GM18526 (cell line): ENCODE results near the gene HBE1.

Source experiments
- POLR2A ChIP-seq: IDR thresholded peaks from 3 replicates; pipeline ENCODE4 v1.6.1; 2011; ENCODE audit not compliant: insufficient read length; ENCODE audit errors: extremely low read depth

Gene HBE1

DNA sequence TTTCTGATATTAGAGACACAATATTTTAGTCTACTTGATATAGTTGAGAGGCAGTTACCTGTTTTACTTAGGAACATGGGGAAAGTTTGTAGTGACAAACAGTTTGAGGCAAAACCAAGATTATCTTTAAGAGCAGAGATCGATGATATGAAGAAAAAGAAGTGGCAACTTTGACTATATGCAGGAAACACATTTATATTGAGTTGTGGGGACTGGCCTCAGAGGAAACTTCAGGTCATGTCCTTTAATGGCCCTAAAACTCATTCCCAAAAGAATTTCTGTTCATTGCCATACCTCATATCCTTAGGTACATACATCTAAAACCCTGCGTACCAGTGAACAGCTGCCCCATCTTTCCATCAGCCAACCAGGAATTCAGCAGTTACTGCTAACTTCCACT, 24.6 kb downstream of the HBE1 start:
- no peak for TF ChIP-seq POLR2A

DNA sequence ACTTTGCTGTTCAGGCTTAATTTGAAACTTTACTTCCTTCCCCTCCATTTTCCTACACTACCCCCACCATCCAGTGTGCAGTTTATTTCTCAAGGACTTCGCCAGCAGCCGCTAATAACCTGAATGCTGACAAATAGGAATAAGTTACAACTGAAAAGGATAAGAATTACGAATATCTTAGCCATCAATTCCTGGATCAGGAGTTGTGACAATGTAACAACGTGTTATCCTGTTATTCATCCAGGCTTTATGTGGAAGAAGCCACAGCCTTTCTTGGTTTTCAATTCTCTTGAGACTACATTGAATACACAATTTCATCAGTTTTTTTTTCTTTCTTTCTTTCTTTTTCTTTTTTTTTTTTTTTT, 25.9 kb downstream of the HBE1 start:
- TF ChIP-seq POLR2A = no peak

DNA sequence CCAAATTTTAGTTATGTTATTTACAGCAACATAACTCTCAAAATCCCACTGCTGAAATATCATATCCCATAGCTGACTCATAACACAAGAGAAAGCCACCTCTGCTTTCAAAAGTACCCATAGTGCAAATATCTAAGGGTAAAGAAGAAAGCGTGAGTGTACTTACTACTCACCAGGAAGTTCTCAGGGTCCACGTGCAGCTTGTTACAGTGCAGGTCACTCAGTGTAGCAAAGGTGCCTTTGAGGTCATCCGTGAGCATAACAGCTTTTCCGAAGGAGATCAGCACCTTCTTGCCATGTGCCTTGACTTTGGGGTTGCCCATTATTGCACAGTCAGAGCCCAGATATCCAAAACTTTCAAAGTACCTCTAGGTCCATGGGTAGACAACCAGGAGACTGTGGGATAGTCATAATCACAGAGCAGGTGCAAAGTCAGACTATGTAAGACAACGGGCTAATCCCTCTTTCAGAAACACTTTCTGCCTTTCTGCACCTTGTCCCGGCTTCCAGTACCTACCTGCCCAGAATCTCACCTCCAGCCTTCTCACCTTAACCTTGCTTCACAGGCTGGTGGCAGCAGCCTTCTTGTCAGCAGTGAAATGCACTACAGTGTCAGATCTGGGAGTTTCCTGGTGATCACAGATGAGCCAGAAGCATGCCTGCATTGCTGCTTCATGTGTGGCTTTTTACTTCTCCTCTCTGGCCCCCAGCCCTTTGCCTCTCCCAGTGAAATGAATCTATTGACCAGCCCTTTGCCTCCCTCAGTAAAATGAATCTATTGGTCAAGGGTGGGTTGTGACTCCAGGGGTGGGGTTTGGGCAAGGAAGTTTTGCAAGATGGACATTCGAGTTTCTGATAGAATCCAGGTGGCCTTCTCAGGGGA, 26.6 kb downstream of the HBE1 start:
- no peak for TF ChIP-seq POLR2A

DNA sequence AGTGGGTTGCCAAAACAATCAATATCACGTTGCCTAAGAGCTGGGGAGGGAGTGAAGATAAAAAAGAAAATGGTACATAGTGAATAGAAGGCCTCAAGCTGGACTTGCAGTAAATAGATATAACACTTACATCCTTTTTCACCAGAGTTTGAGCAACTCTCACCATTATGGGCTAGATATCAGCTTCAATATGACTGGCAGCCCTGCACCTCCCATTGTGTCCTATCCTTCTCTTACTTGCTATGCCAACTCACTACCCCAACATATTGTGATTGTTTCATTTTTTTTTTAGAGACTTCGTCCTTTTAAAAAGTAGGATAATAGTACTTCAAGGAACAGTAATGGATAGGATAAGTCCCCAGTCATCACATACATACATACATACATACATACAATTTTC, 27.5 kb downstream of the HBE1 start:
- no peak for TF ChIP-seq POLR2A

DNA sequence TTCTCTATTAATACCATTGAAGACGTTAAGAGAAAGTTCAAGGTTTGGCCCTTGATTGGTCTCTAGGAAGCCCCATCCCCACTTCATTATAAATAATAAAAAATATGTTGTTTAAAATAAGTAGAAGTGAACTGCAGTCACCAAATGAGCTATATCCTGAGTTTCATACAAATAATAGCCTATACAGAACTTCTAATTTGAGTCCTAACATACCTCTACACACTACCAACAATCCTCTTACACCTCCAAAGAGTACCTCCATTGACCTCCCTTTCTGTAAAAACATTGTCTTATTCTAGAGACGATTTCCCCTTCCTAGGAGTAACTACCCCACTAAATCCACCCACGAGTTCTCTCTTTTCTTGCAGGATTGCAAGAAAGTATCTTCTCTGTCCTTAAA, 28.3 kb downstream of the HBE1 start:
- TF ChIP-seq POLR2A = no peak

DNA sequence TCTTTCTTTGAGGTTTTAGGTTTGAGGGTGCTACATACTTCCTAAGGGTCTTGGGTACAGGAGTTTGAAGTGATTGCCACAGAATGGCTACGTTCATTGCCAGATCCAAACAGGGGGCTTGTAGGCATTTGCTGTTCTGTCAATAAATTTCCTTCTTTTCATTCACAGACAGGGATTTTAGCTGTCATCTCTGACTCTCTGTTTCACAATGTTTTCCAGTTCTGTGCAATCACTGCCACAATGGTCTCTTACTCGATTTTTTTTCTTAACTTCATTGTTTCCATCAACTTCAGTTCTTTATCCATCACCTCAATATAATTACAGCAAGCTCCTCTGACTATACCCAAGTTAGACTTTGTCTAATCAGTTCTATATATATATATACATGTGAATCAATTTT, 29.3 kb downstream of the HBE1 start:
- TF ChIP-seq POLR2A = no peak

DNA sequence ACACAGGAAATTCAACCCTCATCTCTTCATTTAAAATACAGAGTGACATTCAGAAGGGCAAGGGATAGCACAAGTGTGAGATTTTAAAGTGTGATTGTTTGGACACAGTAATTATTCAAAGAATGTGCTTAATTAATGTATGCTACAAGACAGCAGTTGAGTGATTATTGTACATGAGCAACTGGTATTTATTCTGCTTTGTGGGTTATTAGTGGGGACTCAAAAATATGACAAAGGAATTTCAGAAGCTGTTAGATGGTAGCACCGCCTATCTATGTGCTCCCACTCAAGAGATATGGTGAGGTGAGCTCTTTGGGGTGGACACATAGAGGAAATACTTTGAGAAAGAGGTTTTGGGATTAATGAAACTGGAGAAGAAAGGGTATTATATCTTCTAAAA, 29.7 kb downstream of the HBE1 start:
- no peak for TF ChIP-seq POLR2A

DNA sequence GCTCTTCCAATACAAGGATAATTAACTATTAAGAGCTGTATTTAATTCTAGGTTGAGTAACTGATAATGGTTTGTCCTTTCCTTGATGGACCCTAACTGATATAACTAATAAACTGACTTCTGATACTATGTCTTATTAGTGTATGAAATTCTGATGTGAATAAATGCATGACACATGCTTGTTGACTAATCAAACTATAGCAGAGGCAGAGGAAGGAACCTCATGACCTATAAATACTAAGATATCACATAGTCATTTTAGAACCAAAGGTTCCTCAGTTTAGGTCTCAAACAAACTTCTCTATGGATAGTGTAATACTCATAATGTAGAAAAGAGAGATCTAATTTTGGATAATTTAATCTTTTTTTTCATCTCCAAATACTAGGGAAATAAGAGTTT, 30.7 kb downstream of the HBE1 start:
- no peak for TF ChIP-seq POLR2A

DNA sequence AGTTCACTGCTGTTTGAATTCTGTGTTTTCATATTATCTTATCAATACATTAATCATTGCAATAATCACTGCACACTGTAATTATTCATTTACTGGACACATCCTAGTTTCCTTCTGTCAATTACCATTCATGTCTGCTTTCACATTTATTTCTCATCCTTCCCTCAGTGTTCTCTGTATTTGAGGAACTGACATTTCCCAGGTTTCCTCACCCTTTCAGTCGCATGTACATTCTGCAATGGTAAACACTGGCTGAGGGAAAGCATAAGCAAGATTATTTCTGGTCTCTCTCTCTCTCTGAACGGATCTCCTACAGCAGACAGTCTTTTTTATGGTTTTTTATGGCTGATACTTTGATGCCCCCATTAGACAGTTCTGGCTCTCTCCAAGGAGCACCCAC, 31.3 kb downstream of the HBE1 start:
- TF ChIP-seq POLR2A = no peak

DNA sequence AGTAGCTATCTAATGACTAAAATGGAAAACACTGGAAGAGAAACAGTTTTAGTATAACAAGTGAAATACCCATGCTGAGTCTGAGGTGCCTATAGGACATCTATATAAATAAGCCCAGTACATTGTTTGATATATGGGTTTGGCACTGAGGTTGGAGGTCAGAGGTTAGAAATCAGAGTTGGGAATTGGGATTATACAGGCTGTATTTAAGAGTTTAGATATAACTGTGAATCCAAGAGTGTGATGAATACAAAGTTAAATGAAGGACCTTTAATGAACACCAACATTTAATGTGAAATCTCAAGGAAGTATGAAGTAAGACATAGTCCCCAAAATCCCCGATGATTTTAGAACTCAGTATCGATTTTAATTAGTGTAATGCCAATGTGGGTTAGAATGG, 32.3 kb downstream of the HBE1 start:
- no peak for TF ChIP-seq POLR2A

DNA sequence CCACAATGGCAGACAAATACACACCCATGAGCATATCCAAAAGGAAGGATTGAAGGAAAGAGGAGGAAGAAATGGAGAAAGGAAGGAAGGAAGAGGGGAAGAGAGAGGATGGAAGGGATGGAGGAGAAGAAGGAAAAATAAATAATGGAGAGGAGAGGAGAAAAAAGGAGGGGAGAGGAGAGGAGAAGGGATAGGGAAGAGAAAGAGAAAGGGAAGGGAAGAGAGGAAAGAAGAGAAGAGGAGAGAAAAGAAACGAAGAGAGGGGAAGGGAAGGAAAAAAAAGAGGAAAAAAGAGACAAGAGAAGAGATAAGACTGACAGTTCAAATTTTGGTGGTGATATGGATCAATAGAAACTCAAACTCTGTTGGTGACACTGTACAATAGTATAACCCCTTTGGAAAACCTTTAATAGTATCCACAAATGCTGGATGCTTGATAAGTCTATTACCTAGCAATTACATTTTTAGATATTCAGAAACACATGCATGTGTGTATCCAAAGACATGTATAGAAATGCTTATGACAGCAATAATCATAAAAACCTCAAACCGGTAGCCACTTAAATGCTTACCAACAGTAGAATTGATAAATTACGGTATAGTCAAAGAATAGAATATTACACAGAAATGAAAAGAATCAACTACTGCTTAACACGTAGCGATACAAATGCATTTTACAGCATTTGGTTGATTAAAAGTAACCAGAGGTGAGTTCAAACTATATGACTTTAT, 34.2 kb downstream of the HBE1 start:
- TF ChIP-seq POLR2A = no peak

DNA sequence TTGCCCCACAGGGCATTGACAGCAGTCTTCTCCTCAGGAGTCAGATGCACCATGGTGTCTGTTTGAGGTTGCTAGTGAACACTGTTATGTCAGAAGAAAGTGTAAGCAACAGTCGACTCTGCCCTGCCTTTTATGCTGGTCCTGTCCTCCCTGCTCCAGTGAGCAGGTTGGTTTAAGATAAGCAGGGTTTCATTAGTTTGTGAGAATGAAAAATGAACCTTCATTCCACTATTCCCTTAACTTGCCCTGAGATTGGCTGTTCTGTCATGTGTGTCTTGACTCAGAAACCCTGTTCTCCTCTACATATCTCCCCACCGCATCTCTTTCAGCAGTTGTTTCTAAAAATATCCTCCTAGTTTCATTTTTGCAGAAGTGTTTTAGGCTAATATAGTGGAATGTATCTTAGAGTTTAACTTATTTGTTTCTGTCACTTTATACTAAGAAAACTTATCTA, 35.3 kb downstream of the HBE1 start, which contains the start of gene HBD:
Gene HBD (minus strand): TSS at position 103 of the 454 bp plus-strand sequence. CDS start 50 bp downstream, at position 53.
- no peak for TF ChIP-seq POLR2A

DNA sequence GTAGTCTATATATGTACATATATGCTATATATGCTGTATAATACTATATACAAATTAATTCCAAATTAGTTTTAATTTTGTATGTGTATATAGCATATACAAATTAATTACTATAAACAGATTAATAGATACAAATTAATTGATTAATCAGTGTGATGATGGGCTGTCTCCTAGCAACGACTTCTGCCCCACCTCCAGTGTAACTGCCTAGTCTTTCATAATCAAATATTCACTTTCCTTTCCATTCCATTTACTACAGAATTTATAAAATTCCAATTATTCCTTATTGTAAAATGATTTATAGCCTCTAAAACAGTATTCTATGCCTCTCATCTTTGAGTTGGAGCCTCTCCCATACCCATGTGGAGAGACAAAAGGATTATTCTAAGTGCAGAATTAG, 36.4 kb downstream of the HBE1 start:
- TF ChIP-seq POLR2A = no peak

DNA sequence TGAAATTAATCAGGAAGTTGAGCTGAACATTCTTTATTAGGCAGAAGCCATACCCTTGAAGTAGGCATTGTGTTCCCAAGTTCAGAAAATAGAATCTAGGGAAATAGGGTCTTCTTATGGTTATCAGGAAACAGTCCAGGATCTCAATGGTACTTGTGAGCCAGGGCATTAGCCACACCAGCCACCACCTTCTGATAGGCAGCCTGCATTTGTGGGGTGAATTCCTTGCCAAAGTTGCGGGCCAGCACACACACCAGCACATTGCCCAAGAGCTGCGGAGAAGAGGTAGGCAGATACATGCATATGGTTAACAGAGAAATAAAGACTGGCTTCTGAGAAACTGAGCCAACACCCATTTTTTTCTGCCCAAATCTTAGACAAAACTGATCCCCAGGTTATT, 36.9 kb downstream of the HBE1 start:
- TF ChIP-seq POLR2A = no peak

DNA sequence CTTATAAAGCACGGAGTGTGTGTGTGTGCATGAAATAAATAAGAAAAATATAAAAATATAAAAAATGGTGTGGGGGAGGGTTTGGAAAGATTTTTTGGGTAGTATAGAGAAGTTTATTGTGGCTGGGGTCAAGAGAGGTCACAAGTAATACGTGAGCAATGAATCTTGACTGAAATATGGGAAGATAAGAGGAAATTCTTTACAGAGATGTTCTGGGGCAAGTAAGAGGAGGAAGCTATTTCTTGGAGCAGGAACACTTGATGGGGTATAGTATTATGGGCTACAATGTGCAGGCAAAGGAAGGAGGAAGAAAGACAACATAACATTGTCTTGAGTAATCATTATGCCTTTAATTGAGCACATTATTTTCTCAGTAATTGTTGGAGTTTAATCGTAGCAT, 37.6 kb downstream of the HBE1 start:
- TF ChIP-seq POLR2A = no peak

DNA sequence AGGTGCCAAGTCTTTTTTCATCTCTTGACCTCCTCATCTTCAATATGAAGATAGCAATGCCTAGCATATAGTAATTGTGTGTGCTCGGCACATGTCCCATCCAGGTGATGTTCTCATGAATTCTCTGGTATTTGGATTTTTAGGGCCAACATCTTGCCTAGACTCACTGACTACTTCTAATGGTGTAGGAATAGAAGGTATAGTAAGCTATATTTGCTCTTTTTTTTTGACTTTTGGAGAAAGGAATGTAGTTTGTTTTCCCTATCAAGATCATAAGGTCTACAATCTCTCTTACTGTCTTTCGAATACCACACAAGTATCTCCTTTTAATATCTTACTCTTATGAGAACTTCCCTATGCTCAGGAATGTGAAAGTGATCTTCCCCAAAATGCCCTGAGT, 38.6 kb downstream of the HBE1 start:
- no peak for TF ChIP-seq POLR2A

DNA sequence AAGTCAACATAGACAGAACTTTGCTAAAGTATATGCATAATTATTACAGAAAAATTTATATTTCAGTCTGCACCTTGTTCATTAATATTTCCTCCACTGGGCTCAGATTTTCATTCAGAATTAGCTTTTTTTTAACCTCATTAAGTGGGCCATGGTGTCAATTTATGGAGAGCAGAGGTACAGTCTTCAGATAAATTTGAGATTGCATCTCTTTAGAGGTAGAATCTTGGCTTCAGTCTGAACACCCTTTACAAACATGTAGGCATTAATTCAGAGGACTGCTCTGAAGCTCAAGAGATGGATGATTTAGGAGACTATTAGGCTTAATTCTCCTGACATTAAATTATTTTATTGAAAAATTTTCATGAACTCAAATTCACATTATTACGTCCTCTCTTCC, 39.5 kb downstream of the HBE1 start:
- no peak for TF ChIP-seq POLR2A

DNA sequence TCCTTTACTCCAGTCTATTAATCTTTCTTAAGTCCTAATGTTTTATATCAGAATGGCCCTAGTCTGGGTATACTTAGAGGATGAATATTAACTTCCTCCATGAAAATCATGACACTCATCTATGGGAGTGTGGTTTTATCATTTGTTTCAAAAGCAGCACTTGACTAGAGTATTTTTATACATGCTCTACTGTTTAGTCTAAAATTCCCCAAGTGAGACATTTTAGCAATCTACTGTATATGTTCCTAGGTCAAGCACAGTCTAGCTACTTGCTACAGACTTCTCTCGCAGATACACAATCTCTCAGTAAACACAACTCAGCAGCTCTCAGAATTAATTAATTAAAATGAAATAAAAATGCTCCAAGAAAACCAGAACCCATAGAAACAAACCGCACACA, 39.9 kb downstream of the HBE1 start:
- TF ChIP-seq POLR2A = no peak
